GM12878 (cell line): ENCODE measurements around the gene MOGAT2. TPM values are rescaled to one million over a fixed set of nuclear protein-coding genes. Genes with fewer than 3 reads are reported as not detected.
A peak's percentile ranks its signal among the peaks of the same experiment; 100 is the strongest.

Source experiments
- ATAC-seq: fragments of 200-7000 bp; cut with Tn5 transposase; 3 replicates; pipeline ENCODE4 v1.9.1; 2020; ENCODE audit warnings: mild to moderate bottlenecking, moderate library complexity
- BruUV-seq: library from RNA; stranded (reverse); fragments of 400-500 nt; replicated peaks from 2 replicates; lab custom pipeline; 2021; lab: Mats Ljungman, UMichigan
- CTCF ChIA-PET: fragments of 300-600 bp; sonication (Branson Sonifier 250); formaldehyde crosslinking; extraction: SDS; loops from one replicate; lab custom pipeline; 2021; ENCODE audit warnings: inconsistent platforms; lab: Yijun Ruan, JAX
- POLR2A ChIA-PET: fragments of 350-600 bp; formaldehyde crosslinking; extraction: SDS; loops from one replicate; lab custom pipeline; 2021; ENCODE audit warnings: inconsistent platforms; lab: Charles Lee
- RAD21 ChIA-PET: fragments of 300-600 bp; sonication (Branson Sonifier 250); formaldehyde crosslinking; loops from one replicate; lab custom pipeline; 2023; ENCODE audit warnings: antibody characterized with exemption; ENCODE audit not compliant: unreplicated experiment; lab: Charles Lee
- SMC1A ChIA-PET: fragments of 300-600 bp; sonication (Branson Sonifier 250); formaldehyde crosslinking; loops from one replicate; lab custom pipeline; 2023; ENCODE audit not compliant: unreplicated experiment, uncharacterized antibody; lab: Charles Lee
- DNase-seq: peaks from one replicate; pipeline ENCODE4 v3.0.0-alpha.2; 2011; ENCODE audit warnings: low read depth, low spot score
- FAIRE-seq: peaks from 3 replicates; lab custom pipeline; 2011; peaks lifted over from hg19 to GRCh38; lab: Jason Lieb, UNC
- H2AFZ ChIP-seq: 2 replicates; pipeline ENCODE4 v1.6.0; 2011; ENCODE audit warnings: low read depth, low read length, control low read depth; ENCODE audit not compliant: control insufficient read depth
- H3K27ac ChIP-seq: 2 replicates; pipeline ENCODE4 v1.5.1; 2011; ENCODE audit warnings: control low read depth; ENCODE audit not compliant: control insufficient read depth, insufficient read depth
- H3K27me3 ChIP-seq, 2 experiments: replicated peaks in 1 of 2; 2 replicates each; pipeline versions ENCODE4 v1.6.0 to v1.6.1; 2011; ENCODE audit warnings: low read length in 1 of 2; ENCODE audit not compliant: control insufficient read depth in 2 of 2, insufficient read depth in 2 of 2
- H3K36me3 ChIP-seq, 2 experiments: 2 replicates each; pipeline ENCODE4 v1.5.1; 2011; ENCODE audit warnings: low read length in 1 of 2; ENCODE audit not compliant: control insufficient read depth in 2 of 2, insufficient read depth in 2 of 2
- H3K4me1 ChIP-seq: 2 replicates; pipeline ENCODE4 v1.6.1; 2011; ENCODE audit warnings: mild to moderate bottlenecking, low read length, moderate library complexity, mixed read lengths; ENCODE audit not compliant: control insufficient read depth, insufficient read depth
- H3K4me2 ChIP-seq: 2 replicates; pipeline ENCODE4 v1.6.0; 2011; ENCODE audit warnings: control low read depth; ENCODE audit not compliant: control insufficient read depth, insufficient read depth
- H3K4me3 ChIP-seq: fragments of 200-600 bp; sonication (generic); 2 replicates; pipeline ENCODE4 v1.5.1; 2016
- H3K79me2 ChIP-seq: 2 replicates; pipeline ENCODE4 v1.6.0; 2011; ENCODE audit warnings: low read length; ENCODE audit not compliant: control insufficient read depth, insufficient read depth
- H3K9ac ChIP-seq: 2 replicates; pipeline ENCODE4 v1.8.0; 2011; ENCODE audit warnings: low read length, control low read depth, mixed read lengths; ENCODE audit not compliant: control insufficient read depth, insufficient read depth
- H3K9me3 ChIP-seq: replicated peaks from 3 replicates; pipeline ENCODE4 v1.5.1; 2011; ENCODE audit warnings: mild to moderate bottlenecking, low read length; ENCODE audit not compliant: control insufficient read depth, insufficient read depth
- H4K20me1 ChIP-seq: 2 replicates; pipeline ENCODE4 v1.6.0; 2011; ENCODE audit not compliant: control insufficient read depth, insufficient read depth
- EZH2 ChIP-seq: IDR thresholded peaks from 2 replicates; pipeline ENCODE4 v1.6.1; 2012; ENCODE audit warnings: low read depth, mild to moderate bottlenecking, control low read depth, inconsistent platforms, low read length, borderline replicate concordance; ENCODE audit not compliant: control insufficient read depth
- GABPA ChIP-seq: IDR thresholded peaks from 2 replicates; pipeline ENCODE4 v1.6.1; 2014; ENCODE audit warnings: antibody characterized with exemption, low read depth, mild to moderate bottlenecking, inconsistent platforms
- HDAC6 ChIP-seq: fragments of 200-600 bp; sonication (generic); IDR thresholded peaks from one replicate; pipeline ENCODE4 v1.8.0; 2017; ENCODE audit warnings: antibody characterized with exemption; ENCODE audit not compliant: unreplicated experiment
- NFYB ChIP-seq: IDR thresholded peaks from 2 replicates; pipeline ENCODE4 v1.6.1; 2011; ENCODE audit warnings: low read depth, mild to moderate bottlenecking, low read length, improper control_type of control experiment, moderate library complexity; ENCODE audit not compliant: insufficient read depth
- NR2F1 ChIP-seq: fragments of 450-650 bp; conservative IDR thresholded peaks from 2 replicates; pipeline ENCODE4 v1.6.1; 2017; ENCODE audit warnings: mild to moderate bottlenecking
- WGBS: methylation state at CpG from one replicate; pipeline ENCODE4 v1.1.6; 2016; ENCODE audit warnings: low lambda C conversion rate; ENCODE audit not compliant: insufficient replicate concordance, insufficient coverage; ENCODE audit errors: missing lambda C conversion rate; 5-methylcytosine and 5-hydroxymethylcytosine counted together
- in situ Hi-C: fragments of 300-500 bp; cut with MboI; formaldehyde crosslinking; loops from 9 replicates; pipeline ENCODE4 v1.14.3; 2018; ENCODE audit warnings: mixed read lengths
- intact Hi-C: fragments of 100-400 bp; cut with micrococcal nuclease; formaldehyde crosslinking; loops from one replicate; pipeline ENCODE4 v1.14.2; 2022; ENCODE audit not compliant: unreplicated experiment
- polyA plus RNA-seq, 11 experiments: library from polyadenylated mRNA; depleted of rRNA in 4 of 11; unstranded in 6 of 11; stranded (reverse) in 5 of 11; fragments of >200 nt; fragmentation: Nextera tagmentation in 4 of 11; fragmentation: Illumina TruSeq in 1 of 11; extraction: Ambion mirVana in 4 of 11; extraction: Trizol in 1 of 11; gene quantifications; 1 replicate in 1 of 11; 2 replicates in 10 of 11; pipeline versions ENCODE4 v1.2.1 to v1.2.3, GENCODE V29; 2011 to 2016; ENCODE audit warnings: inconsistent platforms in 2 of 11, missing spikeins in 2 of 11, low read depth in 1 of 11
- total RNA-seq, 4 experiments: library from RNA; depleted of rRNA in 3 of 4; stranded (reverse); fragments of >200 nt in 3 of 4; fragmentation: Illumina TruSeq in 1 of 4; extraction: Trizol in 1 of 4; gene quantifications; 2 replicates each; pipeline versions ENCODE4 v1.2.1 to v1.2.3, GENCODE V29; 2013 to 2021

Gene MOGAT2
- total and polyA plus RNA-seq, 10 of the 15 experiments (the other 5 are each of a cell fraction or from before 2014, with no cell fraction given), result 0.15 to 0.45 (median 0.22) TPM; not detected in 1

DNA sequence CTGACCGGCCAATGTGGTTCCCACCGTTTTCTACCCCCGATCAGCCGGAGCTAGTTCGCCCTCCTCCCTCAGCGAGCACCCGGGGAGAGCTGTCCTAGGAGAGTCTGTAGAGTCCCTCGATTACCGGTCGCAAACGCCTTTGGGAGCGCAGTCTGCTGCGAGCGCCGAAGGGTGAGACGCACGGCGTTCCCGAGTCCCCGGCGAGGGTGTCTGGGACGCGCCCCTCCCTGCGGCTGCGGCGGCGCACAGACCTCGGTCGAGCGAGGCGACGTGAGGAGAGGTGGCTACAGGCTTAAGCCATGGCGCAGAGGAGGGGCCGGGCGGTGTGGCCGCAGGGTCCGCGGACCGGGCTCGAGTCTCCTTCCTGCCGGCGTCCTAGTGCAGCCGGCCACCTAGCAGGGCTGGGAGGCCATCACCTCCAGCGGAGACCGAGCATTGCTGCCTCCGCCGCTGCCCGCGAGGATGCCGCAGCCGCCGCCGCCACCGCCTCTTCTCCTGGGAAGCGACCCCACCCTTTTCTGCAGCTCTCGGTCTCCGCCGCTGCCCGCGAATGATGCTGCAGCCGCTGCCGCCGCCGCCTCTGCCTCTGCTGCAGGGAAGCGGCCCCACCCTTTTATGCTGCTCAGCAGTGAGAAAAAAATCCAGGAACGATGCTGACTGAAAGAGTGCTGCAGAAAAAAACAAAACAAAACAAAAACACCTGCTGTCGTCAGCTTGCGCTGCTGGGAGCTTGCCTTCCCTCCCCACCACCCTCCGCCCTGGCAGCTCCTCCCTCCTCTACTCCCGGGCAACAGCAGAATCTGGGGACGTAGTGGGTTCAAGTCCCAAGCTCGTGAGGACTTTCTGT lies 49.0 kb upstream of the MOGAT2 start, which contains the start of gene MAP6:
Gene MAP6, minus strand, starts transcription at position 588 of the 847 bp plus-strand sequence. CDS start 669 bp downstream, outside the sequence.
- H3K4me3 ChIP-seq, result peak within 1 kb of the TSS; percentile 41; the same call in 1 of the 2 replicates
- no peaks in the 10 kb centered on the region for H4K20me1 ChIP-seq
- intact Hi-C loops, result no loop called here
- H3K27ac ChIP-seq, result no peak within 1 kb of the TSS
- peaks cover 15% of the 10 kb centered on the region; the same call in 1 of the 2 replicates for H3K4me1 ChIP-seq
- ChIA-PET SMC1A (no interaction called here), RAD21 (no interaction called here), POLR2A (no interaction called here)
- peaks cover 15 to 34% of the 10 kb centered on the region in 2 experiments for H3K27me3 ChIP-seq
- no peaks in the 10 kb centered on the region; the same call in 1 of the 3 replicates for H3K9me3 ChIP-seq
- no peaks in the 10 kb centered on the region for H3K79me2 ChIP-seq
- no peaks in the 10 kb centered on the region for H3K36me3 ChIP-seq
- peak within 1 kb of the TSS; percentile 47 for H2AFZ ChIP-seq
- WGBS, result 4% methylated on average over 71 of the region's 72 CpGs
- DNase-seq (no peak), ATAC-seq (peak; percentile 44)
- no TSS peak for BruUV-seq
- 0 out of 2 replicates have a peak, but pooled peaks have one; percentile 90 for TF ChIP-seq EZH2
- peak; percentile 49 for TF ChIP-seq HDAC6
- TF ChIP-seq NR2F1, result no peak
- TF ChIP-seq, all 136 proteins: peak for 2
- no peak for FAIRE-seq
- CTCF ChIA-PET, result no interaction called here
- no peak within 1 kb of the TSS for H3K9ac ChIP-seq
- in situ Hi-C loops, result no loop called here
- H3K4me2 ChIP-seq, result peak within 1 kb of the TSS; percentile 91

DNA sequence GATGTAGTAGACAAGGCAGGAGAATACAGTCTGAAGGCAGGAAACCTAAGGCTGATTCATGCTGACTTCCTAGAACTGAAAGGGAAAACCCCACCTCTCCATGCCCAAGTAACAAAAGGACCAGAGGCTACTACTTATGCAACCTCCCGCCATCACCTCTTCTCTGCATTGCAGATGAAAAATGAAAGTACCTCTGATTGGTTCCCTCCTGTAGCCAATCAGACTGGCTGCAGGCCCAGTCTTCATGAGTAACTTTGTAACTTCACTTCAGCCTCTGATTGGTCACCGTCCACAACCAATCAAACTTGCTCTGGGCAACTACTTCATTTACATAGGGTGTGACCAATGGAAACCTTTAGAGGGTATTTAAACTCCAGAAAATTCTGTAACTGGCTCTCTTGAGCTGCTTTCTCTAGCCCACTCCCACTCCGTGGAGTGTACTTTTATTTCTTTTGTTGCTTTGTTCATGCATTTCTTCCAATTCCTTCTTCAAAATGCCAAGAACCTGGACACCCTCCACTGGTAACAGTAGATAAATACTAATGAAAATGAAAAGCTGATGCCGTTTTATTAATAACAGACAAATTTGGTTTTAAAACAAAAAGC lies 43.6 kb upstream of the MOGAT2 start:
- ChIA-PET CTCF (interaction anchor here (0.7 to 2.4 kb wide), 3 partner anchors 8 to 39 kb away, joined by 3 to 6 read pairs (median 4); no protein-coding TSS in a partner anchor), POLR2A (no interaction called here), RAD21 (no interaction called here), SMC1A (interaction anchor here (0.7 to 0.9 kb wide), 2 partner anchors 15 to 47 kb away, joined by 3 read pairs; no protein-coding TSS in a partner anchor)
- H3K9me3 ChIP-seq, result no peaks in the 10 kb centered on the region; the same call in 1 of the 3 replicates
- TF ChIP-seq NFYB (peak; percentile 54; the same call in 1 of the 2 replicates), GABPA (no peak)
- H3K4me2 ChIP-seq, result no peak overlapping the region
- 62% methylated on average over 4 of the region's 4 CpGs for WGBS
- DNase-seq, result no peak
- FAIRE-seq, result no peak
- peaks cover 4 to 6% of the 10 kb centered on the region in 2 experiments for H3K27me3 ChIP-seq
- H3K9ac ChIP-seq, result no peak overlapping the region
- in situ Hi-C loops (no loop called here), intact Hi-C loops (no loop called here)
- H3K79me2 ChIP-seq, result no peaks in the 10 kb centered on the region
- peak; percentile 79 for ATAC-seq
- H3K36me3 ChIP-seq, result no peaks in the 10 kb centered on the region
- H3K27ac ChIP-seq, result no peak overlapping the region
- H4K20me1 ChIP-seq, result no peaks in the 10 kb centered on the region
- BruUV-seq, result no TSS peak
- H2AFZ ChIP-seq, result no peak overlapping the region
- peaks cover 8% of the 10 kb centered on the region for H3K4me1 ChIP-seq
- H3K4me3 ChIP-seq, result no peak overlapping the region
